H9 (cell line): ENCODE results near the gene OR4F15. TPM values are rescaled to one million over a fixed set of nuclear protein-coding genes. Genes with fewer than 3 reads are reported as not detected.
"Not testable (repeated sequence)": the region's sequence is repeated elsewhere in the genome, so short reads cannot be mapped to it uniquely, and the experiment has no call there.

Experiments
- DNase-seq: peaks from one replicate; pipeline ENCODE4 v3.0.0-alpha.2; 2017
- H2AFZ ChIP-seq: one replicate; pipeline ENCODE4 v1.6.1; 2013; ENCODE audit warnings: mild to moderate bottlenecking, low read length, control low read depth, moderate library complexity
- H2AK5ac ChIP-seq: 2 replicates; pipeline ENCODE4 v1.6.1; 2013; ENCODE audit warnings: low read length, control low read depth, mixed read lengths; ENCODE audit not compliant: insufficient read length
- H2BK120ac ChIP-seq: one replicate; pipeline ENCODE4 v1.6.1; 2013; ENCODE audit warnings: low read depth, mild to moderate bottlenecking, low read length, control low read depth, inconsistent platforms; ENCODE audit not compliant: poor library complexity, severe bottlenecking
- H2BK12ac ChIP-seq: 2 replicates; pipeline ENCODE4 v1.6.1; 2013; ENCODE audit warnings: low read length, control low read depth, mixed read lengths, low read depth; ENCODE audit not compliant: insufficient read length
- H2BK15ac ChIP-seq: 2 replicates; pipeline ENCODE4 v1.6.1; 2013; ENCODE audit warnings: low read depth, low read length, control low read depth
- H2BK20ac ChIP-seq: one replicate; pipeline ENCODE4 v1.6.1; 2013; ENCODE audit warnings: low read depth, mild to moderate bottlenecking, low read length, control low read depth, inconsistent platforms; ENCODE audit not compliant: poor library complexity, severe bottlenecking
- H2BK5ac ChIP-seq: 2 replicates; pipeline ENCODE4 v1.6.1; 2013; ENCODE audit warnings: low read length, control low read depth, mixed read lengths; ENCODE audit not compliant: insufficient read length
- H3K14ac ChIP-seq: 2 replicates; pipeline ENCODE4 v1.6.1; 2013; ENCODE audit warnings: low read length, control low read depth; ENCODE audit not compliant: insufficient read depth
- H3K18ac ChIP-seq: 2 replicates; pipeline ENCODE4 v1.6.1; 2013; ENCODE audit warnings: low read depth, mild to moderate bottlenecking, mixed read lengths, low read length, control low read depth; ENCODE audit not compliant: insufficient read length
- H3K23ac ChIP-seq: 2 replicates; pipeline ENCODE4 v1.6.1; 2013; ENCODE audit warnings: low read length, control low read depth, mixed read lengths, low read depth; ENCODE audit not compliant: insufficient read length
- H3K23me2 ChIP-seq: 2 replicates; pipeline ENCODE4 v1.6.1; 2013; ENCODE audit warnings: low read depth, mild to moderate bottlenecking, mixed read lengths, low read length, control low read depth; ENCODE audit not compliant: insufficient read length, poor library complexity, severe bottlenecking
- H3K27ac ChIP-seq: 2 replicates; pipeline ENCODE4 v1.5.1; 2013; ENCODE audit warnings: low read length, control low read depth, mixed read lengths, low read depth; ENCODE audit not compliant: insufficient read length
- H3K27me3 ChIP-seq: 2 replicates; pipeline ENCODE4 v1.6.1; 2013; ENCODE audit warnings: low read length, control low read depth, inconsistent platforms; ENCODE audit not compliant: insufficient read depth
- H3K4ac ChIP-seq: 2 replicates; pipeline ENCODE4 v1.6.1; 2013; ENCODE audit warnings: low read depth, mild to moderate bottlenecking, control low read depth, inconsistent platforms, low read length, moderate library complexity
- H3K4me1 ChIP-seq: 2 replicates; pipeline ENCODE4 v1.6.1; 2013; ENCODE audit warnings: low read length, control low read depth, inconsistent platforms; ENCODE audit not compliant: insufficient read depth
- H3K4me2 ChIP-seq: 2 replicates; pipeline ENCODE4 v1.6.1; 2013; ENCODE audit warnings: low read length, control low read depth, mixed read lengths; ENCODE audit not compliant: insufficient read length, insufficient read depth
- H3K56ac ChIP-seq: 2 replicates; pipeline ENCODE4 v1.6.1; 2013; ENCODE audit warnings: low read depth, mild to moderate bottlenecking, mixed read lengths, low read length, control low read depth; ENCODE audit not compliant: insufficient read length
- H3K79me1 ChIP-seq: 2 replicates; pipeline ENCODE4 v1.6.1; 2013; ENCODE audit warnings: low read depth, mild to moderate bottlenecking, moderate library complexity, low read length, control low read depth, inconsistent platforms; ENCODE audit not compliant: insufficient read depth, poor library complexity, severe bottlenecking
- H3K79me2 ChIP-seq: 2 replicates; pipeline ENCODE4 v1.6.1; 2013; ENCODE audit warnings: low read length, control low read depth, inconsistent platforms; ENCODE audit not compliant: insufficient read depth
- H3K9ac ChIP-seq: 2 replicates; pipeline ENCODE4 v1.6.1; 2013; ENCODE audit warnings: low read length, control low read depth, mixed read lengths; ENCODE audit not compliant: insufficient read length; ENCODE audit errors: extremely low read depth
- H3K9me3 ChIP-seq: one replicate; pipeline ENCODE4 v1.6.1; 2013; ENCODE audit warnings: low read depth, low read length, inconsistent platforms; ENCODE audit not compliant: control insufficient read depth
- H3T11ph ChIP-seq: one replicate; pipeline ENCODE4 v1.6.1; 2013; ENCODE audit warnings: mild to moderate bottlenecking, low read length, control low read depth, inconsistent platforms
- H4K20me1 ChIP-seq: one replicate; pipeline ENCODE4 v1.6.1; 2013; ENCODE audit not compliant: control insufficient read depth, insufficient read length, insufficient read depth
- H4K5ac ChIP-seq: 2 replicates; pipeline ENCODE4 v1.6.1; 2013; ENCODE audit warnings: low read depth, mild to moderate bottlenecking, mixed read lengths, low read length, control low read depth; ENCODE audit not compliant: insufficient read length
- H4K8ac ChIP-seq: replicated peaks from 2 replicates; pipeline ENCODE4 v1.6.1; 2013; ENCODE audit warnings: low read length, control low read depth, mixed read lengths, low read depth; ENCODE audit not compliant: insufficient read length
- H4K91ac ChIP-seq: 2 replicates; pipeline ENCODE4 v1.6.1; 2013; ENCODE audit warnings: low read depth, mild to moderate bottlenecking, moderate library complexity, mixed read lengths, low read length, control low read depth; ENCODE audit not compliant: insufficient read length
- H3K27ac Mint-ChIP-seq, 3 experiments: 2 replicates in 2 of 3; 3 replicates in 1 of 3; pipeline ENCODE4 v1.8.0; 2020 to 2021; ENCODE audit warnings: mixed read lengths in 3 of 3, mild to moderate bottlenecking in 1 of 3, moderate library complexity in 1 of 3
- H3K27me3 Mint-ChIP-seq: 2 replicates; pipeline ENCODE4 v1.8.0; 2021; ENCODE audit warnings: low read depth, mild to moderate bottlenecking, moderate library complexity, mixed read lengths
- H3K36me3 Mint-ChIP-seq, 3 experiments: 2 replicates in 2 of 3; 3 replicates in 1 of 3; pipeline ENCODE4 v1.8.0; 2020 to 2021; ENCODE audit warnings: low read depth in 3 of 3, mixed read lengths in 3 of 3; ENCODE audit not compliant: insufficient read depth in 1 of 3
- H3K4me1 Mint-ChIP-seq, 2 experiments: 2 replicates each; pipeline ENCODE4 v1.8.0; 2020; ENCODE audit warnings: mixed read lengths in 2 of 2
- H3K4me3 Mint-ChIP-seq, 2 experiments: 2 replicates in 1 of 2; 3 replicates in 1 of 2; pipeline ENCODE4 v1.8.0; 2020 to 2021; ENCODE audit warnings: mild to moderate bottlenecking in 2 of 2, mixed read lengths in 2 of 2, moderate library complexity in 1 of 2
- H3K9me3 Mint-ChIP-seq, 2 experiments: 2 replicates in 1 of 2; 3 replicates in 1 of 2; pipeline ENCODE4 v1.8.0; 2020; ENCODE audit warnings: mild to moderate bottlenecking in 2 of 2, mixed read lengths in 2 of 2, moderate library complexity in 1 of 2
- CTCF ChIP-seq: fragments of 200-600 bp; sonication (generic); conservative IDR thresholded peaks from 3 replicates; pipeline ENCODE4 v1.8.0; 2021; ENCODE audit warnings: antibody characterized with exemption, mild to moderate bottlenecking
- WGBS: extraction: QIAGEN DNeasy Blood & Tissue Kit; methylation state at CpG from one replicate; pipeline ENCODE4 v1.1.7; 2013; ENCODE audit warnings: missing lambda C conversion rate, low lambda C conversion rate, mixed read lengths; ENCODE audit not compliant: insufficient read length; ENCODE audit errors: extremely low coverage; 5-methylcytosine and 5-hydroxymethylcytosine counted together
- total RNA-seq: library from RNA; stranded (reverse); gene quantifications from 2 replicates; pipeline ENCODE4 v1.2.1, GENCODE V29; 2021

Gene OR4F15
- total RNA-seq, 1 experiment from 2014 or later = not detected

GRCh38 chr15:101775136-101775535 is 36.9 kb upstream of the OR4F15 start:
- Histone ChIP-seq H4K91ac (no peak overlapping the region), H4K20me1 (no peaks in the 10 kb centered on the region), H3K27ac (no peak overlapping the region), H2BK20ac (no peak overlapping the region), H3K9me3 (no peaks in the 10 kb centered on the region), H2AK5ac (no peak overlapping the region), H2BK5ac (no peak overlapping the region), H4K8ac (no peak overlapping the region), H3K18ac (no peak overlapping the region), H3K56ac (no peak overlapping the region), H2AFZ (no peak overlapping the region), H4K5ac (no peak overlapping the region), H2BK120ac (no peak overlapping the region), H3K4ac (no peak overlapping the region), H3K79me2 (no peaks in the 10 kb centered on the region; the same call in 1 of the 2 replicates), H3K14ac (no peak overlapping the region), H3T11ph (no peak overlapping the region), H2BK12ac (no peak overlapping the region), H3K4me1 (no peaks in the 10 kb centered on the region), H3K27me3 (peaks cover 2% of the 10 kb centered on the region; the same call in 1 of the 2 replicates), H3K79me1 (no peaks in the 10 kb centered on the region), H2BK15ac (no peak overlapping the region), H3K9ac (no peak overlapping the region), H3K23me2 (no peaks in the 10 kb centered on the region), H3K23ac (no peak overlapping the region), H3K4me2 (no peak overlapping the region)
- H3K36me3 Mint-ChIP-seq = no peaks in the 10 kb centered on the region
- TF ChIP-seq CTCF = no peak
- peaks cover 0 to 3% of the 10 kb centered on the region in 2 experiments; a peak in 2 of 5 replicates for H3K9me3 Mint-ChIP-seq
- H3K27ac Mint-ChIP-seq = no peak overlapping the region; a peak in 1 of 7 replicates
- peaks cover 23% of the 10 kb centered on the region for H3K27me3 Mint-ChIP-seq
- no peak for DNase-seq
- no peak overlapping the region for H3K4me3 Mint-ChIP-seq
- peaks cover 0 to 6% of the 10 kb centered on the region in 2 experiments; a peak in 2 of 4 replicates for H3K4me1 Mint-ChIP-seq
- WGBS = no CpG with 5 or more reads among the region's 10 CpGs

- not testable (repeated sequence) for H3K9me3 Mint-ChIP-seq, H3K56ac ChIP-seq
- no CpG with 5 or more reads among the region's 10 CpGs for WGBS
These were observed 33.4 kb upstream of the OR4F15 start for GRCh38 chr15:101778576-101778975.

More at GRCh38 chr15:101778576-101778975, 33.4 kb upstream of the OR4F15 start:
- not testable (repeated sequence) for H2BK5ac ChIP-seq, H3K27me3 ChIP-seq, H2BK20ac ChIP-seq, H4K20me1 ChIP-seq, H3T11ph ChIP-seq, H3K14ac ChIP-seq, H3K4me1 Mint-ChIP-seq, H3K9ac ChIP-seq, H3K9me3 ChIP-seq, H3K18ac ChIP-seq, H2BK15ac ChIP-seq, H3K27ac Mint-ChIP-seq, H2AK5ac ChIP-seq, H3K23me2 ChIP-seq, H3K4me3 Mint-ChIP-seq, H3K79me2 ChIP-seq, DNase-seq, H4K5ac ChIP-seq, H3K23ac ChIP-seq, H3K79me1 ChIP-seq, H2AFZ ChIP-seq, H3K36me3 Mint-ChIP-seq, H2BK12ac ChIP-seq, H3K4me1 ChIP-seq, H2BK120ac ChIP-seq, H4K91ac ChIP-seq, H3K27ac ChIP-seq, H3K4ac ChIP-seq, H3K4me2 ChIP-seq, H4K8ac ChIP-seq
- H3K27me3 Mint-ChIP-seq = peaks cover 27% of the 10 kb centered on the region
